GM19351 (cell line): ENCODE measurements around the gene TUFM.
A peak's percentile ranks its signal among the peaks of the same experiment; 100 is the strongest.
"Not testable (repeated sequence)": the region's sequence is repeated elsewhere in the genome, so short reads cannot be mapped to it uniquely, and the experiment has no call there.

Source experiments
- ATAC-seq: cut with Tn5 transposase; IDR thresholded peaks from one replicate; pipeline ENCODE4 v1.9.1; 2021; ENCODE audit warnings: mild to moderate bottlenecking, moderate library complexity; ENCODE audit not compliant: unreplicated experiment

TUFM gene

GRCh38 chr16:28839004-28839639 is 7.0 kb downstream of the TUFM start:
- no peak for ATAC-seq

DNA sequence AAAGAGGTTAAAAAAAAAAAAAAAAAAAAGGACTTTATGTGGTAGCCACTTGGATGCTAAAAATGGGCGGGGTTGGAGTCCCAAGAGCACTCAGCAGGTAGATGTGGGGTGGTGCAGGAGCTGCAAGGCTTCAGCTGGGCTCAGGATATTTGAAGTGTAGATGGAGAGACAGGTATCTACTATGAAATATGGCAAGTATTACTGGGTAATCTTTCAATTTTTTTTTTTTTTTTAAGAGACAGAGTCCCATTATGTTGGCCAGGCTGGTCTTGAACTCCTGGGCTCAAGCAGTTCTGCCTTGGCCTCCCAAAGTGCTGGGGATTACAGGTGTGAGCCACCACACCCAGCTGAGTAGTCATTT is 7.6 kb downstream of the TUFM start:
- ATAC-seq = no peak

GRCh38 chr16:28837672-28838557 is 8.2 kb downstream of the TUFM start:
- no peak for ATAC-seq

DNA sequence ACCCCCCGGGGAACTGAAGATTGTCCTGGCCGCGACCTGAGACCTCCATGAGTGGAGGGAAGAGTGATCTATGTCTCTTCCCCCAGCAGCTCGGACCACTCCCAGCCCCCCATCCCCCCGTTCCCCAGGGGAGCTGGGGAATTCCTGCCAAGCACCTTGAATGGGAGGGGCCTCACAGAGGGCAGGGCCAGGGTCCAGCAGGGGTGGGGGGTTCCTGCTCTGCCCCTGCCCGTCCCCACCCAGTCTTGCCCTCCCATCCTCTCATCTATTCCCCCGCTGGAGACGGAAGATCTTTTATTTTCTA is 9.4 kb downstream of the TUFM start:
- no peak for ATAC-seq

- no peak for ATAC-seq
These were observed 10.0 kb downstream of the TUFM start for GRCh38 chr16:28835864-28836760.

- no peak for ATAC-seq
These were observed 11.0 kb downstream of the TUFM start for GRCh38 chr16:28834873-28835863.

GRCh38 chr16:28834349-28834748 is 11.8 kb downstream of the TUFM start:
- ATAC-seq = no peak

- ATAC-seq = no peak
These were observed 15.6 kb downstream of the TUFM start for GRCh38 chr16:28830531-28830930.

- no peak for ATAC-seq
These were observed 16.4 kb downstream of the TUFM start for GRCh38 chr16:28829747-28830146.

DNA sequence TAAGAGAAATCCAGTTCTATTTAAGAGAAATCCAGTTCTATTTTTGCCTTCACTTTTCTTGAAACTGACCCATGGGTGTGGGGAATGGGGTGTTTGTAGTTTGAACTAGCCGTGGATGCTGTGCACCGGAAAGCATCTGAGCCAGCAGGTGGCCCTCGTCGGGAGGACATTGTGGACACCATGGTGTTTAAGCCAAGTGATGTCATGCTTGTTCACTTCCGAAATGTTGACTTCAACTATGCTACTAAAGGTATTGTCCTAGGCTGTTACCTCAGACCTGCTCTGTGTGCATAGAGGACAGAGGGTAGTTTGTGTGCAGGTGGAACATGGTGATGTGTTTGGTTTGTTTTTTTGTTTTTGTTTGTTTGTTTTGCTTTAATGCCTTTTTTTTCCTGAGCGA is 20.0 kb downstream of the TUFM start:
- ATAC-seq = no peak

GRCh38 chr16:28824717-28824973 is 21.5 kb downstream of the TUFM start:
- no peak for ATAC-seq

GRCh38 chr16:28823873-28824716 is 22.1 kb downstream of the TUFM start:
- ATAC-seq = peak; percentile 65

- peak; percentile 28 for ATAC-seq
These were observed 22.8 kb downstream of the TUFM start for GRCh38 chr16:28823291-28823872.

DNA sequence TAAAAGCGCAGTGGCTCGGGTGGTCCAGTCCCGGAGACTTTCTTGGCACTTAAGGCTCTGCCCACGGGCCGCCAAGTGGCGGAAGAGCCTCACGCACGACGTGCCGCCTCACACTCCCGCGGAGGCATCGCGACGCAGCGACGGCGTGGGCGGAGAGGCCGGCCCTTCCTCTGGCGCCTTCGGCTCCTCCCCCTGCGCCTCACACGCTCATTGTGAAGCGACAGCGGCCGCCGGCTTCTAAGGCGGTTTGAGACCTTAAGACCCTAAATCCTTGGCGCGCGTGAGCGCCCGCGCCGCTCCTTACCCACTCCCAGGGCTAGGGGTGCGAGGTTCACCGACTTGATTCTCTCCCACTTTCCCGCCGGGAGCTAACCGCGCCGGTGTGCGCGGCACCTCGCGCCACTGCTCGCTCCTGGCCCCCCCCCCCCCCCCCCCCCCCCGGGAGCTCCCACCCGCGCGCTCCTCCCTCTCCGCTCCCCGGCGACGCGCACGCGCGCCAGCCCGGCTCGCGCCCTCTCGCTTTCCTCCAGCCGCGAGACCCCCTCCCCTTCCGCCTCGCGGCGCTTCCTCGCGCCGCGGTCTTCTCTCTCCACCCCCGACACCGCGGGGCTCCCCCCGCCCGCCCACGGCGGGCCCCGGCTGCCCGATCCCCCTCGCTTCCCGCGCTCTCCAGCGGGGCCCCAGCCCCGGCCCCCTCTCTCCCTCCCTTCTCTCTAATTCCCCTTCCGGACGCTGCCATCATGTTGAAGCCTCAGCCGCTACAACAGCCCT is 23.4 kb downstream of the TUFM start, which contains the start of gene ATXN2L:
TSS of gene ATXN2L (plus strand) at position 480 of the 771 bp plus-strand sequence. CDS start at position 741, 261 bp downstream.
- peak; percentile 36 for ATAC-seq

DNA sequence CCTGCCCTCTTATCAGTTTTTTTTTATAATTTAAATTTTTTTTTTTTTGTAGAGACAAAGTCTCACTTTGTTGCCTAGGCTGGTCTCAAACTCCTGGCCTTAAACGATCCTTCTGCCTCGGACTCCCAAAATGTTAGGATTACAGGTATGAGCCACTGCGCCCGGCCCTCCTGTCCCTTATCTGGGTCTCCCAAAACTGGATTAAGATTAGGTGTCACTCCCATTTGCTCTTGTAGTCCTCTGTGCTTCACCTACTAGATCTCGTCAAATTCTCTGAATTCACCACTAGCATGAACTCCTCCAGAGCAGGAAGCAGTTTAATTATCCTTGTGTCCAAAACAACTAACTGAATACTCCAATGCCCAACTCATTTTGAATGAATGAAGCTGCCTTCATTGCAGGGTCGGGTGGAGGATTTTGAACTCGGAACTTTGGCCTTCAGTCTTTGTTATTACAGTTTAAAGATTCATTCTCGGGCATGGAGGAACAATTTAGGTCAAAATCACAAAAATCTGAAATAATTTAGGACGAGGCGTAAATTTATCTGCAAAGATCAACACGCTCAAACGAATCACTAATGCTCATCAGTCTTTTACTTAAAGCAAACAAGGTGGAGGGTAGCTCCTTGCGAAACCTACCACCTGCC is 24.2 kb downstream of the TUFM start:
- no peak for ATAC-seq

DNA sequence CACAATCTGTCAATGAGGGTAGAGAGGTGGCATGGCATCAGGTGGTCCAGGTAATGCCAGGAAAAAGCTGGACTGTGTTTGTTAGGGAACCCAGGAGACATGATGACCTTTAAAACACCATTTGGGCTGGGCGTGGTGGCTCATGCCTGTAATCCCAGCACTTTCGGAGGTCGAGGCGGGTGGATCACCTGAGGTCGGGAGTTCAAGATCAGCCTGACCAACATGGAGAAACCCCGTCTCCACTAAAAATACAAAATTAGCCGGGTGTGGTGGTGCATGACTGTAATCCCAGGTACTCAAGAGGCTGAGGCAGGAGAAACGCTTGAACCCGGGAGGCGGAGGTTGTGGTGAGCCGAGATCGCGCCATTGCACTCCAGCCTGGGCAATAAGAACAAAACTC is 25.6 kb downstream of the TUFM start:
- not testable (repeated sequence) for ATAC-seq

DNA sequence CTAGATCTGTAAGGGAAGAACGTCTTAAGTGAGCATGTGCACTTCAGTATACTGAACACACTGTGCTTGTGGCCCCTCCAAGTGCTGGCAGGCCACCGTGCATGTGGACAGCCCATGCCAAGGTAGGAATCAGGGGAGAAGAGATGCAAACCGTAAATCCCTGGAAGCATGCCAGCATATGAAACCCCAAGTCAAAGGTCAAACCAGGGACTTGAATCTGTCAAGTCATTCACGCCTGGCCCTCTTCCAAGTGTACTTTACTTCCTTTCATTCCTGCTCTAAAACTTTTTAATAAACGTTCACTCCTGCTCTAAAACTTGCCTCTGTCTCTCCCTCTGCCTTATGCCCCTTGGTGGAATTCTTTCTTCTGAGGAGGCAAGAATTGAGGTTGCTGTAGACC is 26.1 kb downstream of the TUFM start:
- ATAC-seq = no peak
